Nephron progenitor cell (in vitro differentiated cells): Measurements from ENCODE around the gene ZDHHC14.
A peak's percentile ranks its signal among the peaks of the same experiment; 100 is the strongest.

Experiments
- DNase-seq: peaks from one replicate; pipeline ENCODE4 v3.0.0; 2021
- H3K27ac Mint-ChIP-seq: 2 replicates; pipeline ENCODE4 v1.8.0; 2021; ENCODE audit warnings: mild to moderate bottlenecking, moderate library complexity, mixed read lengths
- H3K27me3 Mint-ChIP-seq: 2 replicates; pipeline ENCODE4 v1.8.0; 2021; ENCODE audit warnings: mild to moderate bottlenecking, low read depth, mixed read lengths; ENCODE audit not compliant: poor library complexity
- H3K36me3 Mint-ChIP-seq: 2 replicates; pipeline ENCODE4 v1.8.0; 2021; ENCODE audit warnings: low read depth, mixed read lengths
- H3K4me1 Mint-ChIP-seq: 2 replicates; pipeline ENCODE4 v1.8.0; 2021; ENCODE audit warnings: mixed read lengths
- H3K4me3 Mint-ChIP-seq: 2 replicates; pipeline ENCODE4 v1.8.0; 2021; ENCODE audit warnings: mild to moderate bottlenecking, moderate library complexity, mixed read lengths
- H3K9me3 Mint-ChIP-seq: 2 replicates; pipeline ENCODE4 v1.8.0; 2021; ENCODE audit warnings: mild to moderate bottlenecking, moderate library complexity, mixed read lengths
- TF ChIP-seq, protein P1 (sequence below): fragments of 200-600 bp; sonication (generic); IDR thresholded peaks from 2 replicates; pipeline ENCODE4 v1.5.0; 2021; ENCODE audit warnings: antibody characterized with exemption

The ZDHHC14 gene

DNA sequence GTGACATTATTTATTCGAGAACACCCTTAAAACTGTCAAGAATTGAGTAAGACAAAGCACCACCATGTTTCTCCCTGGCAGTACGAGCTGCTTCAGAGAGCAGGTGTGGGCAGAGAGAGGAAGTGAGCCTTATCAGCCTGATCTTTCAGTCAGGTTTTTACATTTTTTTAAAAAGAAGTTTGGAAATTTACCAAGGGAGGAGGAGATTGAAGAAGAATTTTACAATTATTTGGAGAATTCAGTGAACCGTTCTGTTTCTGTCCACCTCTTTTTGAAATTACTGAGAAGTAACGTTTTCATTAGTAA is 75.5 kb downstream of the ZDHHC14 start:
- peak overlapping the region; percentile 11 for H3K27ac Mint-ChIP-seq
- no peak for DNase-seq
- no peak overlapping the region for H3K4me3 Mint-ChIP-seq

DNA sequence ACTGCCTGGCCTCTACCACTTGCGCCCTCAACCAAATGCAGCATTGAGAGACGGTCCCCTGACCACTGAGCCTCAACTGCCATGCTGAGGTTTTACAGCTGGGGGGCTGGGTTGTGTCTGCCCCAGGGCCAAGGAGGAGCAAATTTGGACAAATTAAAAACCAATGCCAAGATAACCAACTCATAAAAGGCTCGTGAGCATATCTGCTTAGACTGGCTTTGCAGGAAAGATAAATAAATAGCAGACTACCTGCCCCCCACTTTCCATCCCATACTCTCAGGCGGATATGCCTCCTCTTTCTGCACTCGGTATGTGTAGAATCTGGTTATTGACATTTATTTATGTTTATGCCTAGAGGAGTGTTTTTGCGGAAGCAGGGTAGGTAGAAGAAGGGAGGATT is 76.8 kb downstream of the ZDHHC14 start:
- no peak overlapping the region for H3K4me3 Mint-ChIP-seq
- no peaks in the 10 kb centered on the region for H3K9me3 Mint-ChIP-seq
- TF ChIP-seq, protein P1, sequence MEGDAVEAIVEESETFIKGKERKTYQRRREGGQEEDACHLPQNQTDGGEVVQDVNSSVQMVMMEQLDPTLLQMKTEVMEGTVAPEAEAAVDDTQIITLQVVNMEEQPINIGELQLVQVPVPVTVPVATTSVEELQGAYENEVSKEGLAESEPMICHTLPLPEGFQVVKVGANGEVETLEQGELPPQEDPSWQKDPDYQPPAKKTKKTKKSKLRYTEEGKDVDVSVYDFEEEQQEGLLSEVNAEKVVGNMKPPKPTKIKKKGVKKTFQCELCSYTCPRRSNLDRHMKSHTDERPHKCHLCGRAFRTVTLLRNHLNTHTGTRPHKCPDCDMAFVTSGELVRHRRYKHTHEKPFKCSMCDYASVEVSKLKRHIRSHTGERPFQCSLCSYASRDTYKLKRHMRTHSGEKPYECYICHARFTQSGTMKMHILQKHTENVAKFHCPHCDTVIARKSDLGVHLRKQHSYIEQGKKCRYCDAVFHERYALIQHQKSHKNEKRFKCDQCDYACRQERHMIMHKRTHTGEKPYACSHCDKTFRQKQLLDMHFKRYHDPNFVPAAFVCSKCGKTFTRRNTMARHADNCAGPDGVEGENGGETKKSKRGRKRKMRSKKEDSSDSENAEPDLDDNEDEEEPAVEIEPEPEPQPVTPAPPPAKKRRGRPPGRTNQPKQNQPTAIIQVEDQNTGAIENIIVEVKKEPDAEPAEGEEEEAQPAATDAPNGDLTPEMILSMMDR, result no peak
- H3K36me3 Mint-ChIP-seq, result no peaks in the 10 kb centered on the region
- no peak overlapping the region for H3K27ac Mint-ChIP-seq
- no peak for DNase-seq
- H3K27me3 Mint-ChIP-seq, result peaks cover 3% of the 10 kb centered on the region
- H3K4me1 Mint-ChIP-seq, result peaks cover 50% of the 10 kb centered on the region

More for the DNA sequence above, 75.5 kb downstream of the ZDHHC14 start:
- TF ChIP-seq, protein P1, result no peak
- H3K9me3 Mint-ChIP-seq, result no peaks in the 10 kb centered on the region
- peaks cover 3% of the 10 kb centered on the region for H3K27me3 Mint-ChIP-seq
- H3K4me1 Mint-ChIP-seq, result peaks cover 46% of the 10 kb centered on the region
- no peaks in the 10 kb centered on the region for H3K36me3 Mint-ChIP-seq

DNA sequence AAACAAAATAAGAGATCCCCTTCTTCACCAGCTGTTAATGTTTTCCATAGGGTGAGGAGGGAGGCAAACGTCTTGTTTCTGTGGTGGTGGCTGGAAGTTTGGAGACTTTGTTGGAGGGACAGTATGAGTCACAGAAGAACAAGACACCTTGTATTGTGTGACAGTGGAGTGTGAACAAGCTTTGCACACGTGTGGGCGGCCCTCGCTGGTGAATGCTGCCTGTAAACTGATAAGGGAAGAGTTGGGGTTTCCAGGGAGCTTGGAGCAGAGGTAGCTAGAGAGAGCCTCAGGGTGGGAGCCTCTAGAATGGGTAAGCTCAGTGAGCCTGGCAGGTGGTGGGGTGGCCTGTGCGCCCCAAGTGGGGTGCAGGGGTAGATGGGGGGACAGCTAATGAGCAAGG is 78.3 kb downstream of the ZDHHC14 start:
- no peak overlapping the region for H3K27ac Mint-ChIP-seq
- no peak for DNase-seq

DNA sequence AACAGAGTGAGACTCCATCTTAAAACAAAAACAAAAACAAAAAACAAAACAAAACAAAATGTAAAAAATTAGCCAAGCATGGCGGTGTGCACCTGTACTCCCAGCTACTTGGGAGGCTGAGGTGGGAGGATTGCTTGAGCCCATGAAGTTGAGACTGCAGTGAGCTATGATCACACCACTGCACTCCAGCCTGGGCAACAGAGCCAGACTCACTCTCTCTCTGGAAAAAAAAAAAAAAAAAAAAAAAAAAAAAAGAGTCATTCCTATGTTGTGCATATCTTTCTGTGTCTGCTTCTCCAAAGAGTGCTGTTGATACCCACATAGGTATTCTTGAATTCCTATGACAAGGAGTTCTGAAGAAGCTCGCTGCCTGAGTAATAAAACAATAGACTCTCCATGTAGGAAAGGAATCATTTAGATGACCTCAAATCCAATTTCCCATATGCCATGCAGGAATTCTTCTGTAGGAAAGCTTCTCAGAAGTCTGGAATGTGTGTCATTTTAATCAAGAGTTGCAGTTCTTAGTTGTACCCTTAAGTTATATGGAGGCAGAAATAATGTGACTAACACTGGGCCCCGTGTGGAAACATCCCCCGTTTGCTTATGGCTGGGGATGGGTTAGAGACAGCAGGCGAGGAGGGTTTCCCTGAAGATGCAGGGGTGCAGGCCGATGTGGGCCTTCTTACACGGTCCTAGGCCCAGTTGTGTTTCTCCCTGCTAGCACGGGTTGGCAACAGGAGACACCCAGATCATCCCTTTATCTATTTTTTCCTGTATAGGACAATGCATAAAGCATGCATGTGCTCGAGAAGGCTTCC is 79.4 kb downstream of the ZDHHC14 start:
- H3K4me3 Mint-ChIP-seq, result no peak overlapping the region

More for the DNA sequence above, 78.3 kb downstream of the ZDHHC14 start:
- H3K4me1 Mint-ChIP-seq, result peaks cover 59% of the 10 kb centered on the region
- TF ChIP-seq, protein P1, result no peak
- no peak overlapping the region for H3K4me3 Mint-ChIP-seq
- H3K9me3 Mint-ChIP-seq, result no peaks in the 10 kb centered on the region
- no peaks in the 10 kb centered on the region for H3K36me3 Mint-ChIP-seq
- peaks cover 3% of the 10 kb centered on the region for H3K27me3 Mint-ChIP-seq

DNA sequence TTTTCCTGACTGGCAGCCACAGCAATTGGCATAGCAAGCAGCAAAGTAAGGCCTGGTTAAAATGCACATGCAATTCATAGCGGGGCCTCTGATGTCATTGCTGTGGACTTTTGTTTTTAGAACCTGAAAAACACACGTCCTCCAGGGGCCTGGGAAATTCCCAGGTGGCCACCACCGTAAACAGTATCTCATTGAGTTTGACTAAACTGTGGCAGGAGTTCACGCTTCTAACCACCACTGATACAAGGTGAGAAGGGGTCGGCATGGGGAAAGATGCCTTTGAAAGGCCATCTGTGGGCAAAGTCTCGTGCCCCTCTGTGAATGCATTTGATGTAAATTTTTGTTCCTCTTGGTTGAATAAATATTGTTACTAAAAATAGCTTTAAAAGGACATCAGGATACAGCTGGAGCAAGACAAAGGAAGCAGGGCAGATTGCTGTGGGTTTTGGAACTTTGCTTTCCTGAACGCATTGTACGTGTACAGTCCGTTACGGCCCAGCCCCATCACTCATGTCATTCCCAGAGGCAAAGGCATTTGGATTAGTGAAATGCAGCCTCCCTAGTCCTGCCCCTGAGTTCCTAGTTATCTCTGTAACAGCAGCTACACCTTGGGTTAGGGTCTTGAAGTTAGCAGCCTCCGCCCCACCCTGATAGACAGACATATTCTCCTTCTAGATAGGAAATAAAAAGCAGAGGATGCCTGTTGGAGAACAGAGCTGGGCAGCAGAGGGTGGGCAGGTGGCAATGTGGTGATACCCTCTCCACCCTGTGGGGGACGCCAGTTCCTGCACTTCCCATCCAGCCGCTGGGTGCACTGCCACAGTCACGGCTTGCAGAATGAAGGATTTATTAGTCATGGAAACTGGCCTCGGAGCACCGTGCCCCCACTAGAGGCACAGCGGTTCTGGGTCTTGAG is 80.3 kb downstream of the ZDHHC14 start:
- no peak for DNase-seq
- Mint-ChIP-seq H3K27ac (peak overlapping the region; percentile 49), H3K4me3 (no peak overlapping the region), H3K36me3 (no peaks in the 10 kb centered on the region), H3K4me1 (peaks cover 49% of the 10 kb centered on the region), H3K27me3 (peaks cover 3% of the 10 kb centered on the region), H3K9me3 (no peaks in the 10 kb centered on the region)
- TF ChIP-seq, protein P1, result no peak

More for the DNA sequence above, 79.4 kb downstream of the ZDHHC14 start:
- no peaks in the 10 kb centered on the region for H3K36me3 Mint-ChIP-seq
- TF ChIP-seq, protein P1, result no peak
- peaks cover 3% of the 10 kb centered on the region for H3K27me3 Mint-ChIP-seq
- peaks cover 57% of the 10 kb centered on the region for H3K4me1 Mint-ChIP-seq
- no peak overlapping the region for H3K27ac Mint-ChIP-seq
- no peaks in the 10 kb centered on the region for H3K9me3 Mint-ChIP-seq
- no peak for DNase-seq
